HG03442 (cell line): ENCODE results near the gene EXOC4.

Source experiments
- ATAC-seq: cut with Tn5 transposase; IDR thresholded peaks from one replicate; pipeline ENCODE4 v1.9.1; 2021; ENCODE audit warnings: mild to moderate bottlenecking, moderate library complexity; ENCODE audit not compliant: unreplicated experiment

The EXOC4 gene

DNA sequence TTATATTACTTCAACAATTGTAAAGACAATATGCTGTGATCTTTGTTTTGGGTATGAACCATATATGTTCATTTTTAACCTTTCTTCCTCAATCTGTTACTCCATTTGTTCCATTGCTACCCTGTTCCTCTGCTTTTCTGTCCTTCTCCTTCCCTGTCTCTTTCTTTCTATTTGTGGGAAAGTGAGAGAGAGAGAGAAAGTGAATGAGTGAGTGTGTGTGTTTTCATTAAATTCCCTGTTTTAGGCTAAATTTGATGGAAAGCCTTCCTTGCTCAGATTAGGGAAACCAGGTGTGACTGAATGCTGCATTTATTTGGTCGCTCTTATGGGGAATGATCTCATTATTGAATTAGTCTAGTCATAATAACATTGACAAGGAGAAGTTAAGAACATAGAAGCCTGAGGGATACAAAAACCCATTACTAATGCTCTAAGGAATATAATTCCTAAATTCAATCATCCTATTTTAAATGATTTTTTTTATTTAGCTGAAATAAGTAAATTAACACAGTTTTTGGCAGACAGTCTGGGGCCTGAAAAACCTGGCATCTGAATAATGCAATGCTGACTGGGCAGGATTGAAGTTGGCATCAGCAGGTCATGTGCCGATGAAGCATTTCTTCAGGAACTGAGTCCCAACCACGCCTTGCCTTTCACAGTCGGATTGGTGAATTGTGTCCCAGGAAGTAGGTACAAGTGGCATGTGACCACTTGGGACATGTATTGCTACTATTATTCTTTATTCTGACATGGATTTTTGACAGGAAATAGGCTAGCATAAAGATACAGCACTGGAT, 756.6 kb downstream of the EXOC4 start:
- ATAC-seq = no peak

DNA sequence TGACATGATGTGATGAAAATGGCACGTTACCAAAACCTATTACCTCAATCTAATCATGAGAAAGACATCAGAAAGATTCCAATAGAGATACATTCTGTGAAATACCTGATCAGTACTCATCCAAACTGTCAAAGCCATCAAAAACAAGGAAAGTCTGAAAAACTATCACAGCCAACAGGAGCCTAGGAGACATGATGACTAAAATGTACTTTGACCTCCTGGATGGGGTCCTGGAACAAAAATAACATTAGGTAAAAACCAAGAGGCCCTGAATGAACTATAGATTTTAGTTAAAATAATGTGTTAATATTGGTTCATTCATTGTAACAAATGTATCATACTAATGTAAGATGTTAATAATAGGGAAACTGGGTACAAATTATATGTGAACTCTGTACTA, 760.4 kb downstream of the EXOC4 start:
- ATAC-seq = no peak

DNA sequence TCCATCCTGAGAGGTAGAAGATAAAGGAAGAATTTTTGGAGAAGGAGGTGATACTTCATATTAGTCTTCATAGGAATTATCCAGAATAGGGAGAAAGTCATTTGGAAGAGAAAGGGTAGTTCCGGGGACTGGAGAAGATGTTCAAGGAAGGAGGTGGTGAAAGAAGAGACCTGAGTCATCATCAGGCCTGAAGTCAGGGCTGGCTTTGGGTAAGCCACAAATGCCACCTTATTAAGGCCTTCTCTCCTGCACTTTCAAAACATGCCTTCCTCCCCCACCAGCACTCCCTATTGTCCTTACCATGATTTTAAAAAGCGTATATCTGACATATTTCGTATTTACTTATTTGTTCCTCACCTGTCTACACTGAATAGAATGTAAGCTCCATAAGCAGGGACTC, 762.1 kb downstream of the EXOC4 start:
- ATAC-seq = no peak

DNA sequence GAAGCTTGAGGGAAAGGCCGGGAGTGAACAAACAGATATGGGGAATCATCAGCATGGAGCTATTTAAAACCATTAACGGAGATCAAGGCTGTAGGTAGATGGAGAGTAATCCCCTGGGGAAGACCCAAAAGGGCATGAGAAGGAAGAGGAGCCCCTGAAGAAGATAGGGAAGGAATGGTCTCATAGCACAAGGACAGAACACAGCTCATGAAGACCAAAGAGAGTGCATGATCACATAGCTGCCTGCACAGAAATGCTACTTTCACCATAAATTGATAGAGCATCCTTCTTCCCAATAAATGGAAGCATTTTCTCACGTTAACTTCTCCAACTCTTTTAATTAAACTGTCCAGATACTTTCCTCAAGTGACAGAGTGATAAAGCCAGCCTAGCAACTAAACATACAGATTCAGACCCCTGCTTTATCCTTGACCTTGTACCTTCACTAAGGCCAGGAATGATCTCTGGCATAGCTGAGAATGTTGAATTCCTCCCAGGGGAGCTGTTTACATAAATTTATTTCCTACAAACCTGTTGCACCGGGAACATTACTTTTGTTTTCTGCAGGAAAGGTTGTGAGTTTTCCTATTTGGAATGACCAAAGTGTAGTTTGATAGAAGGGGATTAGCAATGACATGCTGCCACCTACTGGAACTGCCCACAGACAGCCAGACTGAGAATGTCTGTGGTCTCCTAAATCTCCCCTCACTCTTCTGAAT, 763.5 kb downstream of the EXOC4 start:
- no peak for ATAC-seq

DNA sequence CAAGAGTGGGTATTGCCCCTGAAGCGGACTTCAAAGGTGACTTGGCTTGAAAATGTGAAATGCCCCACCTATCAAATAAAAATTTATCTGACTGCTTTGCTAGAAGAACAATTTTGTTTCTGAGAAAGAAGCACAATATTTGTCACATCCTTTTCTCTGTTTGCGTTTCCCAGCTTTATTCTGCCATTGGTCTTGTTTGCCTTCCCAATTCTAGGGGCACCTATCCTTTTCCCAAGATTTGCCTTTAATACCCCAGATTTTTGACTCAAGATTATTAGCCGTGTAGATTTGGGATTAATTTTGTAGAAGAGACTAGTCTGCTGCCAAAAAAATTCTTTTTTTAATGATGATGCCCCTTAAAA, 764.0 kb downstream of the EXOC4 start:
- ATAC-seq = no peak

DNA sequence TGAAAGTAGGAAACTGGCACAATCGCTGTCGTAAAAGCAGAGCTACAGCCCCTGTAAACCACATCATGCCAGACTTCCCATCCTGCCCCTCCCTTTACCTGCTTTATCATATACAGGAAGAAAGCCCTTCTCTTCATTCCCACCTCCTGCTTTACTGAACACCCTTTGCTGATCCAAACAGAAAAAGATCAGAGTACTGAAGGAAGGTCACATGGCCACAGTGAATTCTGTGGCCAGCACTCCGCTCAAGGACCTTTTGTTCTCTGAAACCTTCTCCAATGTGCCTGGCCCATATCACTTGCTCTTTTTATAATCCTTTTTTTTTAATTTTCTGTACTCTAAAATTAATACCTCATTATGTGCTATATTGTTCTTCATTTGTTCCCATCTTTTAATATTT, 765.4 kb downstream of the EXOC4 start:
- no peak for ATAC-seq

DNA sequence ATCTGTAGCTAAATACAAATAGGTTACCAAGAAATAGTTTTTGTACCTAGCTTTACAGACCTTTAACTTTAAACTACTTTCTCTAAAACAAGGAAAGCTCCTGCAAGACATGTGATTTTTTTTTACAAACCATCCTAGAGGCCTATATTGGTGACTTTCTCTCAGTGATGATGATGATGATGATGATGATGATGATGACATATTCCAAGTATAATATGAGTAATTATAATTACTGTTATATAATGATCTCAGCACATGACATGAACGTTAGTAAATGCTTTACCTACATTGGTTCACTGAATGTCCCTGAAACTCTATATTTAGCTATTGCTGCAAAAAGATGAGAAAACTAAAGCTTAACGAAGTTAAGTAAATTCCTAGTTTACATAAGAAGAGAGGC, 766.4 kb downstream of the EXOC4 start:
- no peak for ATAC-seq

DNA sequence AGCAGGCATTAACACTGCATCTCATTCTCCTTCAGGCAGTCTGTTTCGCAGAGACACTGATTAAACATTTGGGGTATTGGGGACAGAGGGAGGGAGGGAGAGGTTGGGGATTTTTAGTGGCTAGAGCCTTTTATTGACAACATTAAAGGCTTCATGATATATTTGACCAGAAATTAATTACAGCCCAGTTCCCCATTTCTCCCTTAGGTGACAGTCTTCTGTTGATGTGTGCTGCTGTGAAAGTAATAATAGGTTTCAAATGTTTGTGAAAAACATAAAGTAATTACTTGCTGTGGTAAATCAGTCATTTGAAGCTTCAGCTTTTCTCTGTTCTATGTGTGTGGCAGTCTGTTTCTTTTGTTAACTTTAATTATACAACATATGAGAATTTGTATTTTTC, 769.0 kb downstream of the EXOC4 start:
- ATAC-seq = no peak

DNA sequence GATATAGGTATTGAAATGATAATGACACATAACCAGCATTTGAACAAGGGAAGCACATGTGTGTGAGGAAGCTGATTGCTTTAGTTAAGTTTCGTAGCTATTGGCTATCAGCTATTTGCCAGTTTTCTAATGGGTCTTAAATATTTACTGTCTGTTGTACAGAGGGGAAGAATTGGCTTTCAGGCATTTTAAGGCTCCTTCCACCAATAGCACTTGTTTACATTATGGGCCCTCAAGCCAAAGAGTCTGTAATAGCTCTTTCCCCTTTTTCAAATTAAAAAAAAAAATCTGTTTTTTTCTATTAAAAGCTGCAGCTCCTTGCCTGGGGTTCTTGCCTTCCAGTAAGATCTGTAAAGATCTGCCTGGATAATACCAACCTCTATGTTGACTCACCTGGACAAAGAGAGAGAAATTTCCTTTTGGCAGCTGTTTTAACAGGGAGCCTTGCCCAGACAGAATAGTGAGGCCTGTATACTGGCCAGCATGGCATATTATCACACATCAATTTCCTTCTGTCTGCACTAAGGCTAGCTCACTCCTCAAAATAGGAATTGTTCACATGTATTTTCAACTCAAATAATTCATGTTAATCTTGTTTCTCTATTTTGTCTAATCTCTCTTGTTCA, 769.5 kb downstream of the EXOC4 start:
- ATAC-seq = no peak

DNA sequence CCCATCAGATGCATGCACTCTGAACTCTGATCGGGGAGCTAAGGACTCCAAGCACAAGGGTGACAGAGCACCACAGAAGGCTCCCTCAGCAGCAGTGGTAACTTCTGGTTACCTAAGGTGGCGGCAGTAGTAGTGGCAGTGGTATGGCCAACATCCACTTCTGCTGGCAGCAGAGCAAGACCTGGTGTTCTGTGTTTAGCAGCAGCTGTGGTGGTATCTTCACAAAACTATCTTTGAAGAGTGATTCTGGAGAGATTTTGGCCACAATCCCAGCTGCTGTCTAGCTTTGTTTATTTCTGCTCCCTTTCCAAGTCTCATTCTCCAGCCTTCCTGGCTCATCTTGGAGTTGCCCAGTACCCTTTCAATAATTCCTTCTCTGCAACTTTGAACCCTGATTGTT, 771.9 kb downstream of the EXOC4 start:
- ATAC-seq = no peak

DNA sequence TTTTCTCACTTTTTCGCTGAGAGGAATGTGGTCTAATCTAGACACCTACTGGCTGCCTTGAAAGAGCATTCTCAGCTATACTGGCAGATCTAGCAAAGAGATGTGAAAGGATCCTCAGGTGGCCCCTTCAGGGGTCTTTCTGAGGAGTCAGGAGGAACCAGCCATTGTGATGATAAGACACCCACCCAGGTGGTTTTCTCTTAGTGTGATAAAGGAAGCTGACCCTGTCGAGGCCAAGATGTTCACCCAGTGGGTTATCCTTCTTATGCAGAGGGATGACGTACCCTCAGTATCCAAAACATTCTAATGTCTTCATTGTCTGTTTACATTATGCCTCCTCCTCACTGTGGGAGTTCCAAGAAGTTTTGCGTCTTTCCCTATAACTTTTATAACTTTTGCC, 776.0 kb downstream of the EXOC4 start:
- ATAC-seq = no peak

DNA sequence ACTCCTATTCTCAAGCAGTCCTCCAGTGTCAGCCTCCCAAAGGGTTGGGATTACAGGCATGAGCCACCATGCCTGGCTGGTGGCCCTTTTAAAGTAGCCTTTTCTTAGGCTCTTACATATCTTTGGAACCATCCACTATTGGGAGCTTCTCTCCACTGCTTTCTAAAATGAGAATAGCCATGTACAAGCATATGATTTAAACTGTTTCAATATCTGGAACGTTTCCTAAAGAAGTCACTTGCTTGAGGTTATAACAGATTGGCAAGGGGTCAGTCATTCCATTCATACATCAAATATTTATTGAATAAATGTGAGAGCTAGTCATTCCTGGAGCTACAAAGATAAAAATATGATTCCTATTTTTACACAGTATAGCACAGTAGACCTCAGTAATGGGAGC, 776.9 kb downstream of the EXOC4 start:
- no peak for ATAC-seq

DNA sequence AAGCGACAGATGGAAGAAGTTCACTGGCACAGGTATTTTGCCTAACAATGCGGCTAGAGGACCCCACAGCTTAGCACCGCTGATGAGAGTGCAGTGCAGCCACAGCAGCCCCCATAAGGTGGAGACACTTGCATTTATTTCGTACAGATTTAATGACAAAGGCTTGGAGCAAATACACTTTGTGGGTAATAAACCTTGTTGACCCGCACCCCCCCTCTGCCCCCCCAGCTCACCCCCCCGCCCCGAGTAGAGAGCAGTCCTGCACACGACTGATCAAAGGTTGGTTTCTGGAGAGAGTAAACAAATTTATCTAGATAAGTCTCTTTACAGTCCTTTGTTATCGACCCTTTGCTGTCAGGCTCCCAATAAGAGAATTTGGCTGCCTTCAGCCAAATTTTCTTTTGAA, 777.6 kb downstream of the EXOC4 start:
- ATAC-seq = no peak

DNA sequence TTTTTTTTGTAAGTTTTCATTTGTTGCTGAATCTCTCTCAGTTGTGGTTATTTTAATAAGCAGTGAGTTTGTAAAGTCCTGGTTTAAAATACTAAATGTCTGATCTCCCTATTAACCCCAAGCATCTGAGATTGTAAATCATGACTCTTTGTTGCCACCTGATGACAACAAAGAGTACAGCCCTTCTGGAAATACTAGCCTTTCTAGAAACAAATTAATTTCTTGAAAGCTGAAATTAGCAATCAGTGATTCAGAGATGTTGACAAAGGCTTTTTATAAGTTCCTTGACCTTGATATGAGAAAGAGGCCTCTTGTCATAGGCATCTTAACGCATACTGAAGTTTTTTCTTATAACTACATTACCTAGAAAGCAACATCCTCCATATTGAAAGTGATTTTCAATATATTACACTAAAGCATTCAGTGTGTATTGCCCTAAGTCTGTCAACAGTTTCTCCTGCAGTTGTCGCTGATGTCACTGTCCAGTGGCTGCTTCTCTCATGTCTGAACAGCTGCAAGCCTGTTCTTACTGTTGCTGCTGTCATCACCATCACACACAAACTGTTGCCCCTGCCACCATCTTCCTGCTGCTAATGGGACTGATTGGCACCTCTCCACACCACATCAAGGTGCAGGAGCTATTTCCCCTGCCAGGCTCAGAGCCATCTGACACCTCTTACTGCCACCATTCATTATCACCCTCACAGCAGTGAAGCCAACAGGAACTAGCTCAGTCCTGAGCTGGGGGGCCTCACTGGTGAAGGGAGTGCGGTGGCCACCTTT, 779.1 kb downstream of the EXOC4 start:
- ATAC-seq = no peak

DNA sequence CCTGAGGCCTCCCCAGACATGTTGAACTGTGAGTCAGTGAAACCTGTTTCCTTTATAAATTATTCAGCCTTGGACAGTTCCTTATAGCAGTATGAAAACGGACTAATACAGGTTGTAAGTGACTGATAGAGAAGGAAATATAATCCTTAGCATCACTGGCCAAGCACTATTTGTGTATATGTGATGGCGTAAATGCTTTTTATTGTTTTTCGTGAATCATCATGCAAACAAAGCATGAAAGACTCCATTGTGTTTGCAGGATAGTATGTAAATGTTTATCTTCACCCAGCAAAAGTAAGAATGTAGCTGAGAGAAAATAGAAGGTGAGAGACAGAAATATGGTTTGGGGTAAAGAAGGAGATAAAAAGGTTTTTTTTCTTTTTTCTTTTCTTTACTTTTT, 781.8 kb downstream of the EXOC4 start:
- no peak for ATAC-seq

DNA sequence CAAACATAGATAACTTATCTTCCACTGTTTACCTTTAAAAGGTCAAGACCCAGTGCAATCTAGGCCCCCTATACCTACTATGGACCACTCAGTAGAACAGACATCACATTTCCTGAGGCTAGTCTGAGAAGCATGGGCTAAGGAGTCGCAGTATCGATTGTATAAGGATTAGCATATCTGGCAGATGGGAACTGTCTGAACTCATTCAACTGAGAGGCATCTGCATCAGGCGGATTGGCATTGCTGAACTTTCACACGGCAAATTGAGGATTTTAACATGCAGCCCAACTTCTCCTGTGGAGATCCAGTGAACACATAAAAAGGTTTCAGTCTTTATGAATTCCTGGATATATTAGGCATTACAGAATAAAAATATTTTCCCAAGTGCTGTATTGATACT, 785.1 kb downstream of the EXOC4 start:
- ATAC-seq = no peak

DNA sequence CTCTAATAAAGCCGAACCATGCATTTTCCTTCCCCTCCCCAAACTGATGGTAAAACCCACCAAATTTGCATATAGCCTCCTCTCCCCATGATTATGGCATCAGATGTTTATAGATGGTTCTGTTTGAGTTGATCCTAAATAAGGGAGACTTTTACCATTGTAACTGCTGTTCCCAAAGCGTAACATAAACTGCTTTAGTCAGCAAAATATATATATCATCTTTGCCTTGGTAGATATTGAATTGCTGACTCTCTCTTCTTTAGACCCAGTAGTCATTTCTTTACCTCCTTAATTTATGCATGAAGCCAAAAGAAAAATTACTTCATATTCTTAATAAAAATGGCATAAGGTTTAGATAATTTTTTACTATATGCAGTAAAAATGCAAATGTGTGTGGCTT, 788.1 kb downstream of the EXOC4 start:
- no peak for ATAC-seq

DNA sequence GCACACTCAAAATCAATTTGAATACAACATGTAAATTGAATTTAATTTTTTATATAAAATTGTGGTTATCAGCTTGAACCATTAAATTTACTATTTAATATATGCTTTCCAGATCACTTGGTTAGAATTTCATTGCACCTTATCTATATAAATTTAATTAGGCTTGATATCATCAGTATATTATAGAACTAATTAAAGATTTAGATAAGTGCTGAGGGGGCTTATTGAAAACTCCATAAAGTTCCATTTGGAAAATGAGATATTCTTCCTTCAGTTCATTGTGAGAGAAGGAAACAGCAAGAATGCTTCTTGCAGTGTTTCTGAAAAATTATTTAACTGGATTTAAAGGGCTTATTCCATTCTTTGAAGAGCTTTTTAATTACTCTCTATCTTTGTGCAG, 788.6 kb downstream of the EXOC4 start:
- no peak for ATAC-seq

DNA sequence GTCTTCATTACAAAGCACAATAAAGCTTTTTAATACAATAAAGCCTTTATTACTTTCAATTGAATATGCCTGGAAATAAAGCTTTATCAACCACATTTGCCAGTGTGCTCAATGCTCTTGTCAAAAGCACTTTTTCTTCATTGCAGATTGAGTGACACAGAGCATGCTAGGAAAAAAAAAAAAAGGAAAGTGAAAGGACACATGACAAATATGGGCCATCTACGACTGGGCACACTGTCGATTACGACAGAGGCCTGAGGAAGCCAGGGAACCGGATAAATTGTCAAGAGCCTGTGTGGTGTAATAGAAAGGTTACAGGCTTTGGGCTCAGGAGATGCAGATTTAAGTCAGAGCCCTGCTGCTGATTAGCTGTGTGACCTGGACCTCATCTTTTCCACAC, 789.4 kb downstream of the EXOC4 start:
- ATAC-seq = no peak

DNA sequence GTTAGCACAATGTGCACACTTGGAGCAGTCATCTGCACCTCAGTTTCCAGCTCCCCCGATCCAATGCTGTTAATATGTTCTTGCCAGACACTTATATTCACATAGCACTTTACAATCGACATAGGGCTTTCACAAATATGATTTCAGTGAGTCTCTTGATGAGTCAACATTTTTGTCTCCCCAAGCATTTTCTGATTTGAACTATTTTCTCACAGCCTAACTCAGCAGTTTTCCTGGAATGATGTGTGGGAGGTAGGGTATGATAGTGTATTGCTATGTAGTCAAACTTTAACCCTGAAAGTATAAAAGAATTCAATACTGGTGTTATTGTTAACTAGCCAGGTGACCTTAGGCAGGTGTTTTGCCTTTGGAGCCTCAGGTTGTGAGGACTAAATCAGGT, 791.8 kb downstream of the EXOC4 start:
- no peak for ATAC-seq

DNA sequence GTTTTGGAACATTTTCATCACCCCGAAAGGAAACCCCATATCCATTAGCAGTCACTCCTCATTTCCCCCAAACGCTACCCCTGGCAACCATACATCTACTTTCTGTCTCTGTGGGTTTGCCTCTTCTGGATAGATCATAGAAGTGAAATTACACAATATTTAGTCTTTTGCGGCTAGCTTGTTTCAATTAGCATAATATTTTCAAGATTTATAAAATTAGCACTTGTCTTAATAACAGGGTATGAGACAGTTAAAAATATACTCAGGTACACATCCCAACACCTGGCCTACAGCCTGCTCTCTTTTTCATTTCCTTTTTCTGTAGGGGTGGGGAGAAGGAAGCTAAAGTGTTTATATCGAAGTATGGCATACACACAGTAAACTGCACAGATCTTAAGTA, 792.8 kb downstream of the EXOC4 start:
- ATAC-seq = no peak
